Measurements from ENCODE around the gene HEG1.
A peak's percentile ranks its signal among the peaks of the same experiment; 100 is the strongest.

Gene HEG1

GRCh38 chr3:125053304-125053699 is 2.5 kb downstream of the HEG1 start:
- DNase-seq: no peak
- intact Hi-C loops (cut with DNase I): loop anchor here (10.0 kb wide), 1 partner anchor 71 kb away; no protein-coding TSS in a partner anchor

GRCh38 chr3:125052624-125053303 is 3.0 kb downstream of the HEG1 start:
- DNase-seq: peak in 19 of 42 donors; percentile 17 to 77 (median 41)
- intact Hi-C loops (cut with DNase I): loop anchor here (10.0 kb wide), 1 partner anchor 72 kb away; no protein-coding TSS in a partner anchor

GRCh38 chr3:125051715-125052581 is 3.8 kb downstream of the HEG1 start:
- intact Hi-C loops (cut with DNase I): loop anchor here (10.0 kb wide), 1 partner anchor 73 kb away; no protein-coding TSS in a partner anchor

GRCh38 chr3:125051205-125051604 is 4.6 kb downstream of the HEG1 start:
- intact Hi-C loops (cut with DNase I): loop anchor here (10.0 kb wide), 1 partner anchor 74 kb away; no protein-coding TSS in a partner anchor
- no peak for DNase-seq

More at GRCh38 chr3:125051715-125052581, 3.8 kb downstream of the HEG1 start:
- peak in 15 of 42 donors; percentile 11 to 64 (median 21) for DNase-seq

- intact Hi-C loops (cut with DNase I): loop anchor here (10.0 kb wide), 1 partner anchor 74 kb away; no protein-coding TSS in a partner anchor
- peak in 2 of 42 donors; percentile 37 to 47 for DNase-seq
Observed at GRCh38 chr3:125050488-125051090, 5.2 kb downstream of the HEG1 start.

GRCh38 chr3:125048282-125048681 is 7.5 kb downstream of the HEG1 start:
- intact Hi-C loops (cut with DNase I): no loop called here
- DNase-seq: peak in 1 of 42 donors; percentile 26

GRCh38 chr3:125045965-125046364 is 9.8 kb downstream of the HEG1 start:
- intact Hi-C loops (cut with DNase I): no loop called here
- no peak for DNase-seq

- DNase-seq: no peak
- intact Hi-C loops (cut with DNase I): no loop called here
Observed at GRCh38 chr3:125045194-125045593, 10.6 kb downstream of the HEG1 start.

- intact Hi-C loops (cut with DNase I): no loop called here
- DNase-seq: no peak
Observed at GRCh38 chr3:125043599-125044151, 12.1 kb downstream of the HEG1 start.

GRCh38 chr3:125042725-125043406 is 12.9 kb downstream of the HEG1 start:
- no peak for DNase-seq
- intact Hi-C loops (cut with DNase I): no loop called here

GRCh38 chr3:125039131-125040100 is 16.4 kb downstream of the HEG1 start:
- intact Hi-C loops (cut with DNase I): no loop called here
- peak in 15 of 42 donors; percentile 4 to 64 (median 35) for DNase-seq

- no peak for DNase-seq
- intact Hi-C loops (cut with DNase I): no loop called here
Observed at GRCh38 chr3:125037498-125038150, 18.2 kb downstream of the HEG1 start.

- intact Hi-C loops (cut with DNase I): no loop called here
Observed at GRCh38 chr3:125035217-125035616, 20.6 kb downstream of the HEG1 start.

GRCh38 chr3:125033616-125034015 is 22.2 kb downstream of the HEG1 start:
- intact Hi-C loops (cut with DNase I): no loop called here
- no peak for DNase-seq

More at GRCh38 chr3:125035217-125035616, 20.6 kb downstream of the HEG1 start:
- DNase-seq: no peak

GRCh38 chr3:125033135-125033534 is 22.7 kb downstream of the HEG1 start:
- intact Hi-C loops (cut with DNase I): no loop called here
- DNase-seq: no peak

- DNase-seq: no peak
- intact Hi-C loops (cut with DNase I): no loop called here
Observed at GRCh38 chr3:125032683-125033082, 23.1 kb downstream of the HEG1 start.

- intact Hi-C loops (cut with DNase I): no loop called here
- DNase-seq: no peak
Observed at GRCh38 chr3:125032100-125032643, 23.6 kb downstream of the HEG1 start.
